GM13977 (cell line): ENCODE results near the gene CLIC3.

ENCODE experiments used
- DNase-seq: peaks from one replicate; pipeline ENCODE4 v3.0.0; 2012; ENCODE audit warnings: low spot score
- CTCF ChIP-seq: IDR thresholded peaks from 2 replicates; pipeline ENCODE4 v1.5.1; 2012; ENCODE audit warnings: mild to moderate bottlenecking, control low read depth; ENCODE audit not compliant: insufficient read depth; ENCODE audit errors: extremely low read depth, missing control alignments
- in situ Hi-C: fragments of 300-500 bp; cut with MboI; formaldehyde crosslinking; loops from one replicate; pipeline ENCODE4 v1.12.0; 2022; ENCODE audit warnings: low sequenced_read_pairs, low pct_unique_long_range_greater_than_20kb, mixed read lengths, inconsistent platforms; ENCODE audit not compliant: unreplicated experiment

CLIC3 gene

GRCh38 chr9:137041124-137041523, 44.8 kb upstream of the CLIC3 start:
- no peak for DNase-seq
- in situ Hi-C loops = no loop called here
- no peak for TF ChIP-seq CTCF

- in situ Hi-C loops = no loop called here
- no peak for TF ChIP-seq CTCF
- DNase-seq = no peak
These were observed 44.2 kb upstream of the CLIC3 start for GRCh38 chr9:137040568-137040967.

GRCh38 chr9:137039611-137040366, 43.4 kb upstream of the CLIC3 start:
- in situ Hi-C loops = loop anchor here (10.0 kb wide), 1 partner anchor 265 kb away; no protein-coding TSS in a partner anchor
- DNase-seq = no peak
- TF ChIP-seq CTCF = no peak

GRCh38 chr9:137038916-137039315, 42.5 kb upstream of the CLIC3 start:
- in situ Hi-C loops = loop anchor here (10.0 kb wide), 1 partner anchor 264 kb away; no protein-coding TSS in a partner anchor
- DNase-seq = no peak
- no peak for TF ChIP-seq CTCF

GRCh38 chr9:137037483-137037882, 41.1 kb upstream of the CLIC3 start:
- in situ Hi-C loops = loop anchor here (10.0 kb wide), 1 partner anchor 263 kb away; no protein-coding TSS in a partner anchor

GRCh38 chr9:137037035-137037434, 40.7 kb upstream of the CLIC3 start:
- in situ Hi-C loops = loop anchor here (10.0 kb wide), 1 partner anchor 262 kb away; no protein-coding TSS in a partner anchor
- DNase-seq = no peak
- TF ChIP-seq CTCF = no peak

More at GRCh38 chr9:137037483-137037882, 41.1 kb upstream of the CLIC3 start:
- no peak for TF ChIP-seq CTCF
- no peak for DNase-seq
